Stimulated activated CD4-positive, alpha-beta T cell treated with anti-CD3 and anti-CD28 coated beads, Interleukin-12 subunit alpha, Interleukin-12 subunit beta, amount 100 ng/mL, for 4 hours (primary cell): ENCODE results near the gene SLC25A36.
"Not testable (repeated sequence)": the region's sequence is repeated elsewhere in the genome, so short reads cannot be mapped to it uniquely, and the experiment has no call there.

Experiments used
- DNase-seq: peaks from one replicate; pipeline ENCODE4 v3.0.0-alpha.2; 2020

The SLC25A36 gene

DNA sequence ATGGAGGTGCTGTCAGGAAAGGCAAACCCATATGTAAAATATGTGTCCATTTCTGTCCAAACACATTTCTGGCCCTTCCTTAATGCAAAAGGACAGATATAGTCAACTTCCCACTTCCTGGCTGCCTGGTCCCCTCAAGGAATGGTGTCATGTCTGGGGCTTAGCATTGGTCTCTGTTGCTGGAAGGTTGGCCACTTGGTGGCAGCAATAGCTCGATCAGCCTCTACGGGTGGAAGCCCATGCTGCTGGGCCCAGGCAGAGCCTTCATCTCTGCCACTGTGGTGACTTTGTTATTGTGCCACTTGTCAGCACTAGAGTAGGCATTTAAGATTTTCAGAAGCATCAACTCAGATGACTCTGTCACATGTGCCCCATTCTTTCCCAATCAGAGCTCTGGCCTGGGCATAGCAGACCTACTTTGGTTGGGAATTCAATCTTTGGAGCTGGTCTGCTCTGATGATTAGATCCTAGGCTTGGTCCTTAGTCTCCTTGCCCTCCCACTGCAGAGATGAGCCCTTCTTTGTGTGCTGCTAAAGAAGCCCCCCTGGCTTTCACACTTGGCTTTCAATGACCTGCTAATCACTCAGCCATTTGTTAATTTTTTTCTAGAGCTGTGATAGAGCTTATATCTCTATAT is 58.5 kb downstream of the SLC25A36 start:
- peak; percentile 11 for DNase-seq

DNA sequence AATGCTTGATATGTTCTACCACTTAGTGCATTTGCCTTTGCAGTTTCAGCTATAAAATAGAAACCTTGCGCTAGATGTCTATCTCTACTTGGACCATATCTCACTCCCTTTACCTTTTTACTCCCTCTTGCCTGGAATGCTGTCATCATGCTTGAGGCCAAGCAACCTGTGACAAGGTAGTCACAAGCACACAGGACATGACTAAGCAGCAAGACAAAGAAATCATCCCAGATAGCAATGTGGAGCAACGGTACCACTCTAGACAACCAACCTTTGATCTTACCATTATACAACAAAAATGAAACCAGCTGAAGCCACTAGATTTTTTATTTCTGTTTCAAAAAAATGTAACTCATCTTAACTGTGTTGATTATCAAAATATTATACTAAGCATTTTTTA is 59.0 kb downstream of the SLC25A36 start:
- DNase-seq: no peak

DNA sequence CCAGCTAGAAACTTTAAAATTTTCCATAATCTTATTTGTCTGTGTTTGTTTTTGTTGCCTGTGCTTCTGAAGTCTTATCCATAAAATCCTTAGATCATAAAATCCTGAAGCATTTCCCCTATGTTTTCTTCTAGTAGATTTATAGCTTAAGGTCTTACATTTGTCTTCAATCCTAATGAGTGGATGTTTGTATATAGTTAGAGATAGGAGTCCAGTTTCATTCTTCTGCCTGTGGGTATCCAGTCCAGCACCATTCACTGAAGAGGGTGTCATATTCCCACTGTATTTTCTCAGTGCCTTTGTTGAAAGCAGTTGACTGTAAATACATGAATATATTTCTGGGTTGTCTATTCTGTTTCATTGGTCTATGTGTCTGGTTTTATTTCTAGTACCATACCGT is 64.7 kb downstream of the SLC25A36 start:
- no peak for DNase-seq

DNA sequence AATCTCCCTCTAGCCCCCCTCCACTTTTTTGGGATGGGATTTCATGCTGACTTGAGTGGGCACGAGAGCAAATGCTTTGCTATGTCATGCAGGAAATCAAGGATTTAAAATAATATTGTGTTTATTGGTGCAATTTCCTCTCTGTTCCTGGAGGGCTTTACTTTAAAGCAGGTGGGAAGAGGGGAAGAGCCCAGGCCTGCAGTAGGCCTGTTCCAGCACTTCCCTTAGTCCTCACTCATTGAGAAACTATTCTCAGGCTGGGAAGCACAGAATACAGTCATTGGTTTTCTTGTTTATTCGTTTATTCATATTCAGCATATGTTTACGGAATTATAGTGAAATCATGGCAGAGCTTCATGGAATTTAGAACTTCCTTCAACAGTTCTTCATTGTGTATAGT is 67.9 kb downstream of the SLC25A36 start:
- no peak for DNase-seq

DNA sequence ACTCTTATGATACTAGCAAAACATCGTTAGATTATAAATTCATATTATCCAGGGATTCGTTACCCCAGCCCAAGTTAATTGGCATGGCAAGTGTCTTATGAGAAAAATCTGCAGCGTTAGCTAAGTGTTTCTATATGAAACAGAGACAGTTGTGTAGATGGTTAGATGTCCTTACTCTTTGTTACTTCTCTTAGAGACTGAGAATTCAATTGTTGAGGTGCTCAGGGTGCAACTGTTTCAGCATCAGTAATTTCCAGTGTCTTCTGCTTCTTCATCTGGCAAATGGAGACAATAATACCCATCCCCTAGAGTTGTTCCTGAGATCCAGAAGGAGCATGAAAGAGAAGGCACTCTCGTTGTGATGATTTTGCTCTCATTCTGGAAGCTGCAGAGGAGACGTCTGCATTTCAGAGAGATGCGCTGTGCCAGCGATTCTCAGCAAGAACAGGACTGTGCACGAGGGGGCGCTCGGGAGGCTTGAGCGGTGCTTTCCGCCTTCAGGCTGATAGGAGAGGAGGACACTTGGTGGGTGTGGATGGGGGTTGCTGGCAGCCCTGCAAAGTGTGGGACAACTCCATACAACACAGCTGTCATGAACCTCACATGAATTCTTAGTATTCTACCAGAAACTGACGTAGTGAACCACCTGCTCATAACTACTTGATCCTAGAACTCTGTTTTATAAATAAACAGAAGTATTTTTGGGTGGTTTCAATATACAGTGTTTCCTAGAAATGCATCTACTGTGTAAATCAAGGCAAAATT is 69.8 kb downstream of the SLC25A36 start:
- DNase-seq: peak; percentile 69

DNA sequence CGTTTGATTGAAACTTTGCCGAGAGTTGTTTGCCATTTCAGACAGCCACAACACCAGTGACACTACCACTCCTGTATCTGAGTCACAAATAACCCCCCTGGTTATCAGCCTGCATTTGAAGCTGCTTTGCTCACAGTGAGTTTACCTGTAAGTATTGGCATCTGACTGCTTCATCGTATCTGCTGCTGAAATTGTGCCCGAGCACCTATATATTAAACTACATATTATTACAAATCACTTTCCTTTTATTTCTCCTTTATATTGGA is 70.3 kb downstream of the SLC25A36 start:
- DNase-seq: no peak

DNA sequence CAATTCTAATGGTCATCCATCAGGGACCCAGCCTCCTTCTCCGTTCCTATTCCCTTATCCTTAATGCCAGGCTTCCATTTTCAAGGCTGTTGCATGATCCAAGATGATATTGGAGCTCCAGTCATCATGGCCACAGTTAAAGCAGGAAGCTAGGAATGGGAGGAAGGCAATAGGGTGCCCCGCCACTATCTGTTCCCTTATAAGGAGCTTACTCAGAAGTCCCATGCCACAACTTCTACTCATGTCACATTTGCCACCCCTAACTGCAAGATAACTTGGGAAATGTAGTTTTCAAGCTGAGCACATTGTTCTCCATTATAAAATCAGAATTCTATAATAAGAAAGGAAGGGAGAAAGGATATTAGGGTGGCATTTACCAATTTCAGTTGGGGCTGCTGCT is 70.9 kb downstream of the SLC25A36 start:
- no peak for DNase-seq

DNA sequence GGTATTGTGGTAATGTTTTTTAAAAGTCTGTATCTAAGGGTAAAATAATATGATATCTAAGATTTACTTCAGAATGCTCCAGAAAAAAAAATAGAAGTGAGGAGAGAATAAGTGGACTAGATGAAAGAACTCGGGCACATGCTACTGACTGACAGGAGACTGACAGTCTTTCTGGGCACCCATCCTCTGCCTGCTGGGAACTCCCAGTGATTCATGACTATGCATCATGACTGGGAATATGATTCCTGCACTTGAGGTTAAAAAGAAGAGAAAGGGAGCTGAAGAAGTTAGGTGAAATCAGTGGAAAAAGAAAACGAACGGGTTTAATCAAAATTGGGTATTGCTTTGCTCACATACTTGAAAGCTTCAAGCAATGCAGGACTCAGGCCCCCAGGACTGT is 73.8 kb downstream of the SLC25A36 start:
- DNase-seq: no peak

DNA sequence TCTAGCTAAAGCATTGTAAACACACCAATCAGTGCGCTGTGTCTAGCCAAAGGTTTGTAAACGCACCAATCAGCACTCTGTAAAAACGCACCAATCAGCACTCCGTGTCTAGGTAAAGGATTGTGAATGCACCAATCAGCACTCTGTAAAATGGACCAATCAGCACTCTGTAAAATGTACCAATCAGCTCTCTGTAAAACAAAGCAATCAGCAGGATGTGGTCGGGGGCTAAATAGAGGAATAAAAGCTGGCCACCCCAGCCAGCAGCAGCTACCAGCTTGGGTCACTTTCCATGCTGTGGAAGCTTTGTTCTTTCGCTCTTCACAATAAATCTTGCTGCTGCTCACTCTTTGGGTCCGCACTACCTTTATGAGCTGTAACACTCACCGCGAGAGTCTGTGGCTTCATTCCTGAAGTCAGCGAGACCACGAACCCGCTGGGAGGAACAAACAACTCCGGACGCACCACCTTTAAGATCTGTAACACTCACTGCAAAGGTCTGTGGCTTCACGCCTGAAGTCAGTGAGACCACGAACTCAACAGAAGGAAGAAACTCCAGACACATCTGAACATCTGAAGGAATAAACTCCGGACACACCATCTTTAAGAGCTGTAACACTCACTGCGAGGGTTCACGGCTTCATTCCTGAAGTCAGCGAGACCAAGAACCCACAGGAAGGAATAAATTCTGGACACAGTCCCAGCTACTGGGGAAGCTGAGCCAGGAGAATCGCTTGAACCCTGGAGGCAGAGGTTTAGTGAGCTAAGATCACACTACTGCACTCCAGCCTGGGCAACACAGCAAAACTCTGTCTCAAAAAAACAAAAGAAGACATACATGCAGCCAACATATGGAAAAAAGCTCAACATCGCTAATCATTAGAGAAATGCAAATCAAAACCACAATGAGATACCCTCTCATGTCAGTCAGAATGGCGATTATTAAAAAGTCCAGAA is 76.0 kb downstream of the SLC25A36 start:
- DNase-seq: not testable (repeated sequence)

DNA sequence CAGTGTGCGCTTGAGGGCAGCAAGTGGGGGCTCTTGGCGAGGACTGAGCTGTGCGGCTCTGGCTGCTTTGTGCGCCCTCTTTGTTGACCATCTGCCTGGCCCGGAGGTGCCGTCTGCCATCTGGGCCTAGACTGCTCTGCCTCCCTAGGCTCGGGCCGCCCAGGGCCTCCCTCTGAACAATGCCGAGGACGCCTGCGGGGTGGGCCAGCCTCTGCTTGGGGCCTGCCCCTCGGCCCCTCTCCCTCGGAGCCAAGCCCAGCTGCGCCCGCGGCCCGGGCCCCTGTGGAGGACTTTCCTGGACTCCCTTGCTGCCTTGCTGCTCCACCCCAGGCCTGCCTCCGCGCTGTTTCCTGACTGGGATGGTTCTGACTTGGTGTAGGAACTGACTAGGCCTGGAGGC is 77.6 kb downstream of the SLC25A36 start:
- no peak for DNase-seq

DNA sequence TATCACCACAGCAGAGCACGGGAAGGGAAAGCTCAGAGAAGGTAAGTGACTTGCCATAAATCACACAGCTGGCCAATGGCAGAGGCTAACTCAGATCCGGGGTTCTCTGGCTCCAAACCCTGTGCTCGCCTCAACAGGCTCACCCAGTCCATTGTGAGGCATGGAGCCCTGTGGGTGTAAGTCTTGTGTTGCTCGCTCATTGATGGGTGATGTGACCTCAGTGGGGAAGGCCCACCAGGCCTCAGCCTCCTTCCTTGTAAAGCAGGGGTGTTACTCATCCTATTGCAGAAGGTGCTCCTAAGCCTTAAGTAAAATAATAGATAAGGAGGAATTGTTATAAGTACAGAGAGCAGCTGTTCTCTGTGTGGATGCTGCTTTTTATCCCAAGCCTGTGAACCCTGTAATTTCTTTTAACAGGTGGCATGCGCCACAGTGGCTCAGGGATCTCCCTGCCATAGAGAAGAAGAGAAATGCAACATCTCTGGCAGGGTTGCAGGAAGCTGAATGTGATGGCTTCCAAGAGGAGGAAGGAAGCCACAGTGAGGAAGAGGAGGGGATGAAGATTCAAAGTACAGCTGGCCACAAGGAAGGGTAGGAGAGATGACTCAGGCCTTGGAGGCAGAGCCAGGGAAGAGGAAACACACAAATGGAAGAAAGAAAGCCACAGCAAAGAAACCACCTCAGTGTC is 78.7 kb downstream of the SLC25A36 start:
- DNase-seq: no peak

DNA sequence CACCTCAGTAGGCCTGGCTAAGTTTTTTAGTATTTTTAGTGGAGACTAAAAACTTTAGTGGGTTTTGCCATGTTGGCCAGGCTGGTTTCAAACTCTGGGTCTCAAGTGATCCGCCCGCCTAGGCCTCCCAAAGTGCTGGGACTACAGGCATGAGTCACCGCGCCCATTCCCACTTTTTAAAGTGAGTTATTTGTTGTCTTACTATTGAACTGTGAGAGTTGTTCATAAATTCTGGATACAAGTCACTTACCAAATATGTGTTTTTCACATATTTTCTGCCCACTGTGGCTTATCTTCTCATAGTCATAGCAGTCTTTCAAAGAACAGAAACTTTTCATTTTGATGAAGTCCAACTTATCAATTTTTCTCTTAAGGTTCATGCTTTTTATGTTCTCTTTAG is 79.6 kb downstream of the SLC25A36 start:
- no peak for DNase-seq
